ENCODE data around the gene ANKRD33B.
"Not testable (repeated sequence)": the region's sequence is repeated elsewhere in the genome, so short reads cannot be mapped to it uniquely, and the experiment has no call there.

Gene ANKRD33B

GRCh38 chr5:10563945-10564837, at the start of gene ANKRD33B:
ANKRD33B (plus strand) TSS chr5:10564070; CDS start chr5:10564468, 398 bp downstream.
- peak; percentile 85 to 86 for DNase-seq

DNA sequence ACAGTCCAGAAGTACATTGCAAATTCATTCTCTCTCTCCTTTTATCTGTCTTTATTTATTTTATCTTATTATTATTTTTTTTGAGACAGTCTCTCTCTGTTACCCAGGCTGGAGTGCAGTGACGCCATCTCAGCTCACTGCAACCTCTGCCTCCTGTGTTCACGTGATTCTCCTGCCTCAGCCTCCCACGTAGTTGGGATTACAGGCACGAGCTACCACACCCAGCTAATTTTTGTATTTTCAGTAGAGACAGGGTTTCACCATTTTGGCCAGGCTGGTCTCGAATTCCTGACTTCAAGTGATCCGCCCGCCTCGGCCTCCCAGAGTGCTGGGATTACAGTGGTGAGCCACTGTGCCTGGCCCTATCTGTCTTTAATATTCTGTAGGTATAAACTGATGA, 49.3 kb upstream of the ANKRD33B start:
- not testable (repeated sequence) for DNase-seq

- no peak for DNase-seq
Measured at GRCh38 chr5:10515492-10515891, 48.4 kb upstream of the ANKRD33B start.

- DNase-seq, result no peak
Measured at GRCh38 chr5:10518347-10518746, 45.5 kb upstream of the ANKRD33B start.

GRCh38 chr5:10519729-10520128, 44.1 kb upstream of the ANKRD33B start:
- no peak for DNase-seq

DNA sequence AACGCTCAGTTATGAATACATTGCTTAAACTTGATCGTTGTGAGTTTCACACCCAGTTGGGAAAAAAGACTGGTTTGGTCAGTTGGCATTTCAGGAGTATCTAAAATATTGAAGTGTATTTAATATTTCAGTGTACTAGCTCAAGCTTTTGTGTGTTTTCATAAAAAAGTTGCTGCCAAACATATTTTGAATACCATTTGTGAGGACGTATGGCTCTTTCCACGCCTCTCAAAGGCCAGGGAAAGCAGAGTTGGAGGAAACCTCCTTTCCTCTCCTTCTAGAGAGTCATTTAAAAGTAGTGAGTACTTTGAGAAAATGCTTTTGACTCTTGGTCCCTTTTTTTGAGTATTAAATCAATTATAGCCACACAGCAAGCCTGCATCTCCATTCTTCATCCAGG, 43.2 kb upstream of the ANKRD33B start:
- DNase-seq, result no peak

- no peak for DNase-seq
Measured at GRCh38 chr5:10521466-10522223, 42.2 kb upstream of the ANKRD33B start.

DNA sequence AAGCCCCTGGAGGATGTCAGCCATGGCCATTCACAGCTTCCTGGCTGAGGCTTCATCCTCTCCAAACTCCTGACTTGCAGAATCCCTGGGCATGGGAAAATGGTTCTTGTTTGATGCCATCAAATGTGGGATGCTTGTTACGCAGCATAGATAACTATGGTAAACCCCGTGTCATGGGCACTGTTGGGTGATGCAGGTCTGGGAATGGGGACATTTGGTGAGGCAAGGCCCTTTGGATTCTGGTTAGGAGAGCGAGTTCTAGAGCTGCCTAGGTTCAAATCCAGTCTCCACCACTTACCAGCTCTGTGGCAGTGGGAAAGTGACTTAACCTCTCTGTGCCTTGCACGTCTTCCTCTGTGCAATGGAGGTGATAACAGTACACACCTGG, 41.7 kb upstream of the ANKRD33B start:
- DNase-seq, result no peak

DNA sequence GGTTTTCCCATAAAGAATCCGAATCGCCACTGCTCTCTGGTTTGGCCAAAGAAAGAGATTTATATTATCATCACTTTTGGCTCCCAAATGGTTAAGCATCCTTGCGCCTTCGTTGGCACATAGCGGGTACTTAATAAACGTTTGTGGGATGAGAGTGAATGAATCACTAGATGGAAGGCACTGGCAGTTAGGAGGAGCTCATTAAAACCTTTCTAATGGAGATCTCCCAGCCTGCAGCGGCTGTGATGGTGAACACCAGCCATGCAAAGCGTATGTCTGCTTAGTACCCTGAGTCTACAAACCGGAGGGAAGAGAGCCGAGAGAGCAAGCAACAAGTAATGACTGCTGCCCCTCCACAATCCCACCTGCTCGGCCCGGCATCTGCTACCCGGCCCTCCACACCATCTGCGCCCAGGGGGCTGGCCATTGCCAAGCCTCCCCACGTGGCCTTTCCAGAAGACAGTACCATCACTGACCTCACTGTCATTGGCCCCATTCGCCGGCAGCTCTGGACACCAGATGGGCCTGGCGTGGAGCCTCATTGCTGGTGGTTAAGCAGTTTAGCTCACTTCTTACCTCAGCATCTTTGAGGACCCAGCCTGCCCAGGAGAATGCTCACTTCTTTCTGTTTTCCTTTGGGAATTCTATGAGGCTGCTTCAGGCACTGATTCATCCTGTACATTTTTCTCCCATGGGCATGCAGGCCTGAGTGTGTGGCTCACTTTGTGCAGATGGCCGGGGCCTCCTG, 39.3 kb upstream of the ANKRD33B start:
- no peak for DNase-seq

GRCh38 chr5:10525124-10525495, 38.8 kb upstream of the ANKRD33B start:
- DNase-seq, result no peak

- DNase-seq, result no peak
Measured at GRCh38 chr5:10527281-10527950, 36.5 kb upstream of the ANKRD33B start.

GRCh38 chr5:10528056-10528816, 35.6 kb upstream of the ANKRD33B start:
- DNase-seq, result no peak

DNA sequence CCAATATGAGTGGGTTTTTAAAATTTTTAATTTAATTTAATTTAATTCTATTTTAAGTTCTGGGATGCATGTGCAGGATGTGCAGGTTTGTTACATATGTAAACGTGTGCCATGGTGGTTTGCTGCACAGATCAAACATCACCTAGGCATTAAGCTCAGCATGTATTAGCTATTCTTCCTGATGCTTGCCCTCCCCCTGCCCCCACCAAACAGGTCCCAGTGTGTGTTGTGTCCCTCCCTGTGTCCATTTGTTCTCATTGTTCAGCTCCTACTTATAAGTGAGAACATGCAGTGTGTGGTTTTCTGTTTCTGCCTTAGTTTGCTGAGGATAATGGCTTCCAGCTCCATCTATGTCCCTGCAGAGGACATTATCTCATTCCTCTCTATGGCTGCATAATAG, 35.0 kb upstream of the ANKRD33B start:
- DNase-seq, result no peak

DNA sequence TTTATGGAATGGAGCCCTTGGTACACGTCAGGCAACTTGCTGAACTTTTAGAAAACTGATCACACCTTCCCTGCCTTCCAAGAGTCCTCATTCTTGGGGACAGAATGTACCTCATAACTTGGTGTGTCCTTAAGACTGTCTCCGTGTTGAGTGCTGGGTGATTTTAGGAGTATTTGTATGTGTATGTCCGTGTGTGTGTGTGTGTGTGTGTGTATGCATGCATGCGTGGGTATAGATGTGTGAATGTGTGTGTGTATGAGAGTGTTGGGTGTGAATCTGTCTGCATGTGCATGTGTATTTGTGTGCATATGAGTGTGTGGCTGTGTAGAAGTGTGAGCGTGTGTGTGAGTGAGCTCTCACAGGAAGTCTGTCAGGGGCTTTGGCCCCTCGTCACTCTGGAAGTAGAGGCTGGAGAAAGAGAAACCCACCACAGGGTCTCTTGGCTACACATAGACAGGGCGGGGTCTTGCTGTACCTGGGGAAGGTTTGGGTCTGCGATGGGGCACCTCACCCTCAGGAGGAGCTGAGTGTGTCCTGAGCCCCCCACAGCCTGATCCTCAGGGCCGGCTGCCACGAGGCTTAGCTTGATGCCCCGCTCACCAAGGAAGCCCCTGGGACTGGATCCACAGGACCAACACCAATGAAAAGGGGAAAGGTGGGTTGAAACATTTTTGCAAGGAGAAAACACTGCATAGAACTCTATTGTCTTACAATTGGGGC, 33.1 kb upstream of the ANKRD33B start:
- DNase-seq, result no peak

DNA sequence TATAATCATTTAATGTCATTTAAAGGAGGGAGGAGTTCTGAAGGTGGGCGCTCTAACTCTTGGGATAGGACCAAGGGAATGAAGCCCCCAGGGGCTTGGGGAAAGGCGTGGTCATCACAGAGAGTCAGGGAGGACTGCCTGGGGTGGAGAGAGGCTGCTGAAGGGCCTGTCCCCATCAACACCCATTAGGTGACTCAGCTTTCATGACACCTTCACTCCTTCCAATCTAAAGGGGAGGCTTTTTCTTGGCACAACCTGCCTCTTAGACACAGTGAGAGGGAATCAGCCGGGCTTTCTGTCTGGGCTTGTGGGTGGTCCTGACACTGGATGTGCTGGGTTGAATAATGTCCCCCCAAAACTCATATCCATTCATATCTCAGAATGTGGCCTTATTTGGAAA, 31.4 kb upstream of the ANKRD33B start:
- DNase-seq, result no peak

DNA sequence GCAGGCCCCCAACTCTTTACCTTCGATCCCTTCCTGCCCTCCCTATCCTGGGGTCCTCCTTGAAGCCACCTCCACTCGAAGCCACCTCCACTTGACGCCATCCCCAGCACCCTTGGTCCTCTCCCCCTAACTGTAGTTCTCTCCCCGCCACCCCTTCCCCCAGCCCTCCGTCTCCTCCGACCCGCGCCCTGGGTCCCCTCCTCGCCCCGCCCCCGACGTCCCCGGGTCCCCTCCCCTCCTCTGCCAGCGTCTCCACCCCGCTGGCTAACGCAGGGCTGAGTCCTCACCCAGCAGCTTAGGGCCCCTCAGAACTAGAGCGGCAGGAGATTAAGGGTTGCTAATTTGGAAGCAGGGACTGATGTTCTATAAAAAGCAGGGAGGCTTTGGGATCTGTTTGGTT, 30.6 kb upstream of the ANKRD33B start:
- DNase-seq, result peak; percentile 20 to 26

DNA sequence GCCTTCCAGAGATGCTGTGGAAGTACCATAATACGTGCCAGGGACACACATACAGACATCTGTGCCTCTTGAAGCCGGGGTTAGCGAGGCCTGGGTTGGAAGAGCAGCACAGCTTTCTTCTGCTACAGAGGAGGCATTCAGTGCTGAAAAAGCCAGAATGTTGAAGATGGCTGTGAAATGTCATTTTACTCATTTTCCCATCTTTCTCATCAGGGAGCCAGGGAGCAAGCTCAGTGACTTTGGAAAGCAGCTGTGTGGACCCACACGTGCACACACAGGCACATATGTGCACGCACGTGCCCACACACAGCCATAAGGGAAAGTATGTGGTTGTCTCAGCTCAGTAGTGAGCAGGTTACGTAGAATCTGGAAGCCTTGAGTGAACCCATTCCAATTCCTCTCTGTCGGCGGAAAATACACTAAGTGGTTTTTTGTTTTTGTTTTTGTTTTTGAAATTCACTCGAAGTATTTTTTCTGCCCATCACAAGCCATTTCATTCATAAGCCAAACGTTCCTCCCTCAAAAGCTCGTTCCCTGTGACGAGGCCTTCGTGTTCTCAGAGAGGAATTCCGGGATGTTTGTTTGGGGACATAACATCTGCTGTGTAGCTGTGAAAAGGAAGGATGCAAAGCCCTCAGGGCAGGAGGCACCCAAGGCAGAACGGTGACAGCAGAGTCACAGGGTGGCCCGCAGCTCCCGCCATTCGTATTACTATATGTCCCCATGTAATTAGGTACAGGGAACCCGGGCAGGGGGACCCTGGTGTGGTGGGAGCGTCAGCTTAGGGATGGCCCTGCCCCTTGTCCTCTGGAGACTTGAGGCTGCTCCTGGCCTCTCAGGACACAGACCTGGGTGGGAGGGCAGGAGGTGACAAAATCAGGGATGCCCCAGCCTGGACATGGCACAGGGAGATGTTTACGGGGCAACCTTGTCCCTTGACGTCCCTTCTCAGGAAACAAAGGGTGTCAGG, 29.0 kb upstream of the ANKRD33B start:
- no peak for DNase-seq

GRCh38 chr5:10536511-10536910, 27.4 kb upstream of the ANKRD33B start:
- DNase-seq, result peak in 1 of 2 donors; percentile 27

DNA sequence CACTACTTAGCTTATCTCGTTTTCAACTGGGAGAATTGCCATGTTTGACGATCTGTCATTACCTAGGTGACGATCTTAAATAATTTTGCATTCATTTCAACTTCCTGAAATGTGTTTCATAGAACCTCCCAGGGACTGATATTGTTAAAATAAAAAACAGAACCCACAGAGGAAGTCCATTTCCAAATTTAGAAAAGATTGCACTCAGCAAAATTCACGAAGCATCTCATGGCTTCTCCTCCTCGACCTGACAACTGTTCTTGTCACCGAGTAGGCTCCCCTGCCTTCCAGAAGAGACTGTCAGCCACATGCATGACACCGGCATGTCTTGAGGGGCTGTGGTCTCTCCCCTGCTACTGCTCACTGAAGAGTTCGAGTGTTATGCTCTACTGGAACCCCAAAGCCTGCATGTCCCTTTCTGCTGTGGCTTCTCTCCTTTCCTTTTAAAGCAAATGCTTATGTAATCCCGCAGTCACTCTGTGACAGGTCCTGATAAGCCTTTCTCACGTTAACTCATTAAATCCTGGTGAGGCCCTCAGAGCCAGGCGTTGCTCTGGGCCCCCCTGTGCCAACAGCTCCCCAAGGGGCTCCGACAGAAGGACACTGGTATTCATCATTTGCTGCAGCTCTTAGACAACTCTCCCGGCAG, 26.8 kb upstream of the ANKRD33B start:
- DNase-seq, result peak in 1 of 2 donors; percentile 23

DNA sequence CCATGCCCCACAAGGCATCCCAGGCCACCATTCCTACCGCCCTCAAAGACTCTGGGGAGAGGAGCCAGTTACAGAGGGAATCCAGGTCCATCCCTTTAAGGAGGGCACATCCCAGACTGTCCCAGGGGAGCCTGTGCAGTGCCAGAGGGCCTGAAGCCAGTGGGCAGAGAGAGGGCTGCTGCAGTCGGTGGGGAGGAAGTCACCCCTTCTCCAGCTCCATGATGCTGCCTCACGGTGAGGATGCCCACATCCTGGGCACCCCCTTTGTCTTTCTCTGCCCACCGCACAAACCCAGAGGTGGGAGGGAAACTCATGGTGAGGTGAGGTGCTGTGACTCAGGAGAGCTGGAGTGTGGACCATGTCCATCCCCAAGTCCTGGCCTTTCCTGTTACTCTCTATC, 26.2 kb upstream of the ANKRD33B start:
- DNase-seq, result no peak
